ENCODE data around the gene MUC13. TPM values are rescaled to one million over a fixed set of nuclear protein-coding genes. Genes with fewer than 3 reads are reported as not detected.

MUC13 gene
- total and polyA plus RNA-seq, 8 donors, result 1.2 to 9.9 (median 3.5) TPM

DNA sequence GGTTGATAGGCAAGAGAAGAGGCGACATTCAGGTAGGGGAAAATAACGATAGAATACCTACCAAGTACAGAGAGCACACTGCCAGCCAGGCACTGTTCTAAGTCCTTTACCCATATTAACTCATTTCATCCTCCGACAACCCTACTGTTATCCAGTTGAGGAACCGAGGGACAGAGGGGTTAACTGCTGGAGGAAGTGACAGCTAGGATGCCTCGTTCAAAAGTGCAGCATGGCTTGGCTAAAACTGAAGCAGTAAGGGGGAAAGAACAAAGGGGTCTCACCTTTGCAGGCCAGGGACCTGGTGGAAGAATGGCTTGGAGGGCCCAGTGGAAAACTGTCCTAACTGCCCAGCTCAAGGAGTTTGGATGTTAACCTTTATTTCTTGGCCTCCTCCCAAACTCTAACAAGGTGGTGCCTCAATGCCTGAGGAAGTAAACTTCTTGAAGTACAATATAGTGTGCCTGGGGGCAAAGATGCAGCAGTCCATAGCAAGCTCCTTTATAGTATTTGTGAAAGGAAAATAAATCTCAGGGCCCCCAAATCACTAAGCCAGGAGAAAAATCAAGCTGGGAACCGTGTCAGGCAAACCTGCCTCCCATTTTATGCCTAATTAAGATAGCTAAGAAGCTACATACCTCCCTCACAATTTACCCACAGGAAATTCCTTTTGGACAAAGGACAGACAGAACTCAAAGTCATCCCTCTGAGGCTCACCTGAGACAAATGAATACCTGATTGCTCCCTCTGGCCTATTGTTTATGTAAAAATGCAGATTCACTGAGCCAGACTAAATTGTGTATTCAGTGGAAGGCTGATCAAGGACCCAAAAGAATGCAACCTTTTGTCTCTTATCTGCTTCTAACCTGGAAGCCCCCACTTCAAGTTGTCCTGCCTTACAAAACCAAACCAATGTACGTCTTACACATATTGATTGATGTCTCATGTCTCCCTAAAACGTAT, 45.8 kb downstream of the MUC13 start:
- H3K27ac ChIP-seq, result no peak overlapping the region
- no peaks in the 10 kb centered on the region for H3K4me1 ChIP-seq
- intact Hi-C loops (cut with DNase I), result no loop called here
- no peak overlapping the region for H3K4me3 ChIP-seq
- ATAC-seq, result no peak
- no peaks in the 10 kb centered on the region for H3K36me3 ChIP-seq
- 78 to 80% methylated on average over 8 of the region's 8 CpGs for WGBS, 2 donors
- TF ChIP-seq CTCF (IDR thresholded peaks at IDR 0.05), result no peak
- H3K9me3 ChIP-seq, result no peaks in the 10 kb centered on the region
- H3K27me3 ChIP-seq, result no peaks in the 10 kb centered on the region
- no peak for DNase-seq
- FAIRE-seq, result no peak

- H3K27ac ChIP-seq, result peak overlapping the region in 1 of 4 donors; percentile 91
- peak overlapping the region in 2 of 4 donors; percentile 77 for H3K4me3 ChIP-seq
- H3K27me3 ChIP-seq, result no peaks in the 10 kb centered on the region
- WGBS, 2 donors, result 84 to 87% methylated on average over 11 of the region's 11 CpGs
- no peaks in the 10 kb centered on the region for H3K36me3 ChIP-seq
- DNase-seq, result no peak
- TF ChIP-seq CTCF (IDR thresholded peaks at IDR 0.05), result no peak
- H3K4me1 ChIP-seq, result no peaks in the 10 kb centered on the region
- FAIRE-seq, result no peak
- no peaks in the 10 kb centered on the region for H3K9me3 ChIP-seq
- intact Hi-C loops (cut with DNase I), result no loop called here
- ATAC-seq, result no peak
Observed at GRCh38 chr3:124887932-124888298, 46.6 kb downstream of the MUC13 start.

DNA sequence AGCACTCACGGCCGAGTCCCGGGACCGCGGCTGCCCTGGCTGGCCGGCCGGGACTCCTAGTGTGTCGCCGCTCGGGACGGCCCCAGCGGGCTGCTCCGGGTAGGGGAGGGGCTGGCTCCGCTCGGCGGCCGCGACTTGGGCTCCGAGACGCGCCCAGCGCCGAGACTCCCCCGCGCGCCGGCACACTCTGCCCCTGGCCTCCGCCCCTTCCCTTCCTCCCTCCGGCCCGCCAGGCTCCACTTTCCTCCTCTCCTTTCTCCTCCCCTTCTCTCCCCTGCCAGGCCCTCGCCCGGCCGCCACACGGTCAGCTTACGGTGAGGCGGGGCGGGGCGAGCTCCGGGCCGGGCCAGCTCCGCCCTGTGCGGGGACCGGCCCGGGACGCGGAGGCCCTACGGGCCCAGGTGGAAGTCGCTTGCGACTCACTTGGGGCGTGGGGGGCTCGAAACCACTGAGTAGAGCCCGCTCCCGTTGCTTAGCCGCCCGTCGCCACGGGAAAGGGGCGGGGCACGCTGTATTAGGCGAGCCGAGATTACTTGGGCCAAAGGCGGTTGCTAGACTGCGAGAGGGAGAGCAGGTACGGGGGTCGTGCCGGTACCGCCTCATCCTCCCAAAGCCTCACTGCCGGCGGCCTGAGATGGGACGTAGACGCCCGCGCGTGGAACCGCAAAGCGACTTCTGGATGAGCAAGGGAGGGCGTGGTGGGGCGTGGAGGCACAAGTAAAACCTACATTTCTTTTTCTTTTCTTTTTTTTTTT, 47.2 kb downstream of the MUC13 start, which contains the start of gene ITGB5:
ITGB5 (minus strand) TSS at position 189 of the 755 bp plus-strand sequence. CDS start 365 bp downstream, outside the sequence.
- ATAC-seq (peak; percentile 83 to 89 (median 88)), DNase-seq (peak; percentile 72 to 90 (median 83)), FAIRE-seq (no peak)
- Histone ChIP-seq H3K27me3 (no peaks in the 10 kb centered on the region), H3K9me3 (no peaks in the 10 kb centered on the region), H3K4me3 (peak within 1 kb of the TSS; percentile 74 to 77 (median 76)), H3K4me1 (no peaks in the 10 kb centered on the region), H3K27ac (peak within 1 kb of the TSS; percentile 83 to 91 (median 86)), H3K36me3 (no peaks in the 10 kb centered on the region)
- 4 to 9% methylated on average over 39 to 78 of the region's 78 CpGs for WGBS, 2 donors
- TF ChIP-seq CTCF (IDR thresholded peaks at IDR 0.05), result no peak
- intact Hi-C loops (cut with DNase I), result no loop called here

- ATAC-seq (peak; percentile 71 to 83 (median 78)), FAIRE-seq (no peak), DNase-seq (peak; percentile 56 to 86 (median 70))
- H3K27me3 ChIP-seq, result no peaks in the 10 kb centered on the region
- H3K4me1 ChIP-seq, result no peaks in the 10 kb centered on the region
- no peaks in the 10 kb centered on the region for H3K9me3 ChIP-seq
- intact Hi-C loops (cut with DNase I), result no loop called here
- WGBS, 2 donors, result 1 to 2% methylated on average over 45 to 87 of the region's 87 CpGs
- H3K27ac ChIP-seq, result peak overlapping the region; percentile 83 to 91 (median 86)
- no peak for TF ChIP-seq CTCF (IDR thresholded peaks at IDR 0.05)
- no peaks in the 10 kb centered on the region for H3K36me3 ChIP-seq
- H3K4me3 ChIP-seq, result peak overlapping the region; percentile 74 to 77 (median 76)
Observed at GRCh38 chr3:124886168-124887056, 48.1 kb downstream of the MUC13 start.

Measured in pancreas (tissue), 10 donors.